ENCODE measurements around the gene PLA2G2E. TPM values are rescaled to one million over a fixed set of nuclear protein-coding genes. Genes with fewer than 3 reads are reported as not detected.

The PLA2G2E gene
- total and polyA plus RNA-seq, 2 donors from 2014 or later, result not detected

- intact Hi-C loops (cut with DNase I), result no loop called here
- Histone ChIP-seq H3K9ac (ENCODE audit: low read length in 3 of 3) (no peak overlapping the region), H3K4me3 (ENCODE audit: low read length in 3 of 3) (no peak overlapping the region), H3K9me3 (ENCODE audit: control insufficient read depth in 2 of 3, insufficient read depth in 1 of 3, low read length in 3 of 3) (no peaks in the 10 kb centered on the region), H3K27ac (ENCODE audit: low read depth in 2 of 2, low read length in 2 of 2) (no peak overlapping the region), H3K36me3 (ENCODE audit: control insufficient read depth in 2 of 3, insufficient read depth in 3 of 3, low read length in 3 of 3) (peaks cover 7 to 23% (median 20%) of the 10 kb centered on the region in 3 donors), H3K27me3 (ENCODE audit: control insufficient read depth, insufficient read depth, low read length) (no peaks in the 10 kb centered on the region), H3K4me1 (ENCODE audit: control insufficient read depth in 2 of 3, insufficient read depth in 2 of 3, low read depth in 1 of 3, low read length in 3 of 3) (no peaks in the 10 kb centered on the region)
- no peak for FAIRE-seq
- TF ChIP-seq, protein P1, sequence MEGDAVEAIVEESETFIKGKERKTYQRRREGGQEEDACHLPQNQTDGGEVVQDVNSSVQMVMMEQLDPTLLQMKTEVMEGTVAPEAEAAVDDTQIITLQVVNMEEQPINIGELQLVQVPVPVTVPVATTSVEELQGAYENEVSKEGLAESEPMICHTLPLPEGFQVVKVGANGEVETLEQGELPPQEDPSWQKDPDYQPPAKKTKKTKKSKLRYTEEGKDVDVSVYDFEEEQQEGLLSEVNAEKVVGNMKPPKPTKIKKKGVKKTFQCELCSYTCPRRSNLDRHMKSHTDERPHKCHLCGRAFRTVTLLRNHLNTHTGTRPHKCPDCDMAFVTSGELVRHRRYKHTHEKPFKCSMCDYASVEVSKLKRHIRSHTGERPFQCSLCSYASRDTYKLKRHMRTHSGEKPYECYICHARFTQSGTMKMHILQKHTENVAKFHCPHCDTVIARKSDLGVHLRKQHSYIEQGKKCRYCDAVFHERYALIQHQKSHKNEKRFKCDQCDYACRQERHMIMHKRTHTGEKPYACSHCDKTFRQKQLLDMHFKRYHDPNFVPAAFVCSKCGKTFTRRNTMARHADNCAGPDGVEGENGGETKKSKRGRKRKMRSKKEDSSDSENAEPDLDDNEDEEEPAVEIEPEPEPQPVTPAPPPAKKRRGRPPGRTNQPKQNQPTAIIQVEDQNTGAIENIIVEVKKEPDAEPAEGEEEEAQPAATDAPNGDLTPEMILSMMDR (IDR thresholded peaks at IDR 0.05; ENCODE audit: borderline replicate concordance, extremely low read depth, insufficient read depth), result no peak
- DNase-seq, result no peak
These were observed 30.7 kb downstream of the PLA2G2E start for GRCh38 chr1:19892628-19893168.

GRCh38 chr1:19892129-19892528 is 31.3 kb downstream of the PLA2G2E start:
- peaks cover 9 to 20% (median 18%) of the 10 kb centered on the region in 3 donors for H3K36me3 ChIP-seq (ENCODE audit: control insufficient read depth in 2 of 3, insufficient read depth in 3 of 3, low read length in 3 of 3)
- no peaks in the 10 kb centered on the region for H3K9me3 ChIP-seq (ENCODE audit: control insufficient read depth in 2 of 3, insufficient read depth in 1 of 3, low read length in 3 of 3)
- intact Hi-C loops (cut with DNase I), result no loop called here
- no peak overlapping the region for H3K27ac ChIP-seq (ENCODE audit: low read depth in 2 of 2, low read length in 2 of 2)
- no peak overlapping the region for H3K9ac ChIP-seq (ENCODE audit: low read length in 3 of 3)
- no peak overlapping the region for H3K4me3 ChIP-seq (ENCODE audit: low read length in 3 of 3)
- DNase-seq (no peak), FAIRE-seq (no peak)
- H3K4me1 ChIP-seq (ENCODE audit: control insufficient read depth in 2 of 3, insufficient read depth in 2 of 3, low read depth in 1 of 3, low read length in 3 of 3), result no peaks in the 10 kb centered on the region
- TF ChIP-seq, protein P1 (IDR thresholded peaks at IDR 0.05; ENCODE audit: borderline replicate concordance, extremely low read depth, insufficient read depth), result no peak
- H3K27me3 ChIP-seq (ENCODE audit: control insufficient read depth, insufficient read depth, low read length), result no peaks in the 10 kb centered on the region

GRCh38 chr1:19889656-19890055 is 33.8 kb downstream of the PLA2G2E start:
- no peak for DNase-seq
- intact Hi-C loops (cut with DNase I), result no loop called here
- H3K9ac ChIP-seq (ENCODE audit: low read length in 3 of 3), result no peak overlapping the region
- no peak overlapping the region for H3K4me3 ChIP-seq (ENCODE audit: low read length in 3 of 3)
- H3K27me3 ChIP-seq (ENCODE audit: control insufficient read depth, insufficient read depth, low read length), result no peaks in the 10 kb centered on the region
- H3K36me3 ChIP-seq (ENCODE audit: control insufficient read depth in 2 of 3, insufficient read depth in 3 of 3, low read length in 3 of 3), result peaks cover 3 to 17% (median 13%) of the 10 kb centered on the region in 3 donors
- no peak for FAIRE-seq
- no peaks in the 10 kb centered on the region for H3K4me1 ChIP-seq (ENCODE audit: control insufficient read depth in 2 of 3, insufficient read depth in 2 of 3, low read depth in 1 of 3, low read length in 3 of 3)
- TF ChIP-seq, protein P1 (IDR thresholded peaks at IDR 0.05; ENCODE audit: borderline replicate concordance, extremely low read depth, insufficient read depth), result no peak
- H3K27ac ChIP-seq (ENCODE audit: low read depth in 2 of 2, low read length in 2 of 2), result no peak overlapping the region
- no peaks in the 10 kb centered on the region for H3K9me3 ChIP-seq (ENCODE audit: control insufficient read depth in 2 of 3, insufficient read depth in 1 of 3, low read length in 3 of 3)

GRCh38 chr1:19888112-19888511 is 35.3 kb downstream of the PLA2G2E start:
- H3K9me3 ChIP-seq (ENCODE audit: control insufficient read depth in 2 of 3, insufficient read depth in 1 of 3, low read length in 3 of 3), result no peaks in the 10 kb centered on the region
- no peak overlapping the region for H3K9ac ChIP-seq (ENCODE audit: low read length in 3 of 3)
- intact Hi-C loops (cut with DNase I), result no loop called here
- H3K27me3 ChIP-seq (ENCODE audit: control insufficient read depth, insufficient read depth, low read length), result no peaks in the 10 kb centered on the region
- H3K36me3 ChIP-seq (ENCODE audit: control insufficient read depth in 2 of 3, insufficient read depth in 3 of 3, low read length in 3 of 3), result peaks cover 3 to 13% (median 12%) of the 10 kb centered on the region in 3 donors
- TF ChIP-seq, protein P1 (IDR thresholded peaks at IDR 0.05; ENCODE audit: borderline replicate concordance, extremely low read depth, insufficient read depth), result no peak
- H3K27ac ChIP-seq (ENCODE audit: low read depth in 2 of 2, low read length in 2 of 2), result no peak overlapping the region
- peaks cover 3 to 10% (median 8%) of the 10 kb centered on the region in 3 donors for H3K4me1 ChIP-seq (ENCODE audit: control insufficient read depth in 2 of 3, insufficient read depth in 2 of 3, low read depth in 1 of 3, low read length in 3 of 3)
- FAIRE-seq, result no peak
- no peak overlapping the region for H3K4me3 ChIP-seq (ENCODE audit: low read length in 3 of 3)
- no peak for DNase-seq

All from kidney (tissue), 14 donors.